Lower leg skin (tissue), 4 donors: ENCODE results near the gene TTLL1. TPM values are rescaled to one million over a fixed set of nuclear protein-coding genes. Genes with fewer than 3 reads are reported as not detected.

ENCODE experiments used
- DNase-seq, 2 donors: peaks; one replicate each; pipeline ENCODE4 v3.0.0-alpha.2; 2019; ENCODE audit warnings: low spot score in 2 of 2
- H3K4me3 ChIP-seq: fragments of 200-600 bp; sonication (generic); 2 replicates; pipeline ENCODE4 v1.5.1; 2017; ENCODE audit warnings: mild to moderate bottlenecking, low read depth; ENCODE audit not compliant: poor library complexity, severe bottlenecking
- POLR2A ChIP-seq, 2 donors: fragments of 450-650 bp; IDR thresholded peaks; one replicate each; pipeline ENCODE4 v1.6.1; 2016 to 2017; ENCODE audit warnings: antibody characterized with exemption in 2 of 2, mild to moderate bottlenecking in 1 of 2, moderate library complexity in 1 of 2
- WGBS, 2 donors: methylation state at CpG; one replicate each; pipeline ENCODE4 v1.1.5; 2018; 5-methylcytosine and 5-hydroxymethylcytosine counted together
- intact Hi-C: fragments of 100-400 bp; cut with DNase I; formaldehyde crosslinking; loops from one replicate; pipeline ENCODE4 v1.15.0; 2023; ENCODE audit warnings: low total_unique reads
- total RNA-seq, 4 donors: library from RNA; depleted of rRNA; stranded (reverse); fragments of >200 nt; gene quantifications; one replicate each; pipeline ENCODE4 v1.1.0, GENCODE V29; 2016
- TF ChIP-seq, protein P1 (sequence below), 3 donors: fragments of 450-650 bp; IDR thresholded peaks; one replicate each; pipeline ENCODE4 v1.5.1; 2016; ENCODE audit warnings: antibody characterized with exemption in 3 of 3, mild to moderate bottlenecking in 3 of 3, moderate library complexity in 2 of 3

The TTLL1 gene
- total RNA-seq, 4 donors from 2014 or later, result 1.9 to 7.9 (median 5.4) TPM

DNA sequence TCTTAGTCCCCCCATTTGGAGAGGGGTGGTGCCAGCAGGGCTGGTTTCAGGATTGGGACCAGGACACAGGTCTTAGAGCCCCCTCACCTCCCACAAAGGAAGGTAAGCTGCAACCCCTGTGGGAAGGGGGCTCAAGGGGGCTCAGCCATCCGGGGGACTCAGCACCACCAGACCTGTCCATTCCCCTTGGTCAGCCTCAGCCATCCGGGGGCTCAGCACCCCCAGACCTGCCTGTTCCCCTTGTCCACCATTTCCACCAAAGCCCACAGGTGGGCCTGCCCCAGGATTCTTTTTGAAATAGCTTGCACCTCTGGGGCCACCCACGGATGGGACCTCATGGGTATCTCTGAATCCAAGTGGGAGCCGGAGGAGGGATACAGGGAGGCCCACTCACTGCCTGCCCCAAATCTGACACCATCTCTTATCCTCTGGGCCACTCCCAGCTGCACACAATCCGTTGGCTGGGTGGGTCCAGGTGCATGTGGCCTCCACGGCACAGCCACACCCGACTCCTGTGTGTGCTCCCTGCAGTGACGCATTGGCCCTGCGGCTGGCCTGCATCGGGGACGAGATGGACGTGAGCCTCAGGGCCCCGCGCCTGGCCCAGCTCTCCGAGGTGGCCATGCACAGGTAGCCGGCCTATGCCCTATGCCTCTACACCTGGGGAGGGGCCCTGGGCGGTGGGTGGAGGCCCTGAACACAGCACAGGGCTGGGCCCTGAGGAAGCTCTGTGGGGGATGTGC is 38.1 kb upstream of the TTLL1 start:
- DNase-seq, result no peak
- no peak for TF ChIP-seq POLR2A (IDR thresholded peaks at IDR 0.05)
- TF ChIP-seq, protein P1, sequence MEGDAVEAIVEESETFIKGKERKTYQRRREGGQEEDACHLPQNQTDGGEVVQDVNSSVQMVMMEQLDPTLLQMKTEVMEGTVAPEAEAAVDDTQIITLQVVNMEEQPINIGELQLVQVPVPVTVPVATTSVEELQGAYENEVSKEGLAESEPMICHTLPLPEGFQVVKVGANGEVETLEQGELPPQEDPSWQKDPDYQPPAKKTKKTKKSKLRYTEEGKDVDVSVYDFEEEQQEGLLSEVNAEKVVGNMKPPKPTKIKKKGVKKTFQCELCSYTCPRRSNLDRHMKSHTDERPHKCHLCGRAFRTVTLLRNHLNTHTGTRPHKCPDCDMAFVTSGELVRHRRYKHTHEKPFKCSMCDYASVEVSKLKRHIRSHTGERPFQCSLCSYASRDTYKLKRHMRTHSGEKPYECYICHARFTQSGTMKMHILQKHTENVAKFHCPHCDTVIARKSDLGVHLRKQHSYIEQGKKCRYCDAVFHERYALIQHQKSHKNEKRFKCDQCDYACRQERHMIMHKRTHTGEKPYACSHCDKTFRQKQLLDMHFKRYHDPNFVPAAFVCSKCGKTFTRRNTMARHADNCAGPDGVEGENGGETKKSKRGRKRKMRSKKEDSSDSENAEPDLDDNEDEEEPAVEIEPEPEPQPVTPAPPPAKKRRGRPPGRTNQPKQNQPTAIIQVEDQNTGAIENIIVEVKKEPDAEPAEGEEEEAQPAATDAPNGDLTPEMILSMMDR (IDR thresholded peaks at IDR 0.05), result no peak
- WGBS, 2 donors, result 61 to 65% methylated on average over 11 to 14 of the region's 17 CpGs
- H3K4me3 ChIP-seq, result no peak overlapping the region
- intact Hi-C loops, result no loop called here

GRCh38 chr22:43126501-43127165 is 37.4 kb upstream of the TTLL1 start:
- 54 to 68% methylated on average over 4 to 5 of the region's 5 CpGs for WGBS, 2 donors
- TF ChIP-seq, protein P1 (IDR thresholded peaks at IDR 0.05), result no peak
- intact Hi-C loops, result no loop called here
- no peak for DNase-seq
- H3K4me3 ChIP-seq, result no peak overlapping the region

DNA sequence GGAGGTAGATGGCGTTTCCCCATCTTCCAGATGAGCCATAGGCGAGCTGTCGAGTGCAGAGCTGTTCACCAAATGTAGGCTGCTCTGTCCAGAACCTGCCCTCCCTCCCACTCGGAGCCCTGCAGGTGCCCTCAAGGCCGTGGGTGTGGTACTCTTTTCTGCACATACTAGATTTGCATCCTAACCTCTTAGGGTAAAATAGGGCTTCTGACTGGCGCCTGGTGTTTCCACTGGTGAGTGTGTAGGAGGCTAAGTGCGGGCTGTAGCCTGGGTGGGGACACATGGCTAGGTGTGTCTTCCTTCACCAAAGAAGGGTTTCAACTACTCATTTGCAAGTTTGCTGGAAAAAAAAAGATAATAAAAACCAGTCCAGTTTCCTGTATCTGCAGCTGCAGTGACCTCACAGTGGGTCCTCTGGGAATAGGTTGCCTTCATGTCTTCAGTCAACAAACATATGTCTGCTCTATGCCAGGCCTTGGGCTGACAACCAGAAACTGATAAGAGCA is 29.8 kb upstream of the TTLL1 start:
- intact Hi-C loops, result no loop called here
- H3K4me3 ChIP-seq, result no peak overlapping the region
- TF ChIP-seq POLR2A (IDR thresholded peaks at IDR 0.05), result no peak
- TF ChIP-seq, protein P1 (IDR thresholded peaks at IDR 0.05), result no peak
- 42 to 50% methylated on average over 7 of the region's 7 CpGs for WGBS, 2 donors
- no peak for DNase-seq

- WGBS, 2 donors, result 74 to 76% methylated on average over 21 of the region's 21 CpGs
- H3K4me3 ChIP-seq, result no peak overlapping the region
- intact Hi-C loops, result no loop called here
- no peak for TF ChIP-seq POLR2A (IDR thresholded peaks at IDR 0.05)
- TF ChIP-seq, protein P1 (IDR thresholded peaks at IDR 0.05), result no peak
- DNase-seq, result no peak
Observed at GRCh38 chr22:43118024-43118849, 29.0 kb upstream of the TTLL1 start.

DNA sequence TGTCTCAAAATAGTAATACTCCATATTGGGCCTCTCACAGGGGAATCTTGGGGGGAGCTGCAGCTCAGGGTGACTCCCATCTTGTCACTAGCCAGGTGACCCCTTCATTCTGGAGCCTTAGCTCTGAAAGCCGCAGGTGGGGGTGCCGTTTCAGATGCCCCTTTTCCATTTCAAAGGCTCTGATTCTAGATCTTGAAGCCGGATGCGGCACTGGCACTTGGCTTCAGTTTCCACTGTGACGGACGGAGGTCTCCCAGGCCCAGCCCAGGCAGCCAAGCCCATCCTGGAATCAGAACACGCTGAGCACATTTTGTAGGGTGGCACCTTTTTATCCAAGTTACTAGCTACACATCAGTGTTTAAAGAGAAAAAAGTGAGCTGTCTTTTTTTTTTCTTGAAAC is 27.7 kb upstream of the TTLL1 start:
- intact Hi-C loops, result no loop called here
- H3K4me3 ChIP-seq, result no peak overlapping the region
- TF ChIP-seq, protein P1 (IDR thresholded peaks at IDR 0.05), result no peak
- TF ChIP-seq POLR2A (IDR thresholded peaks at IDR 0.05), result no peak
- DNase-seq, result no peak
- WGBS, 2 donors, result 90 to 91% methylated on average over 7 of the region's 7 CpGs
